HG03045 (cell line): ENCODE data around the gene ABLIM1.
A peak's percentile ranks its signal among the peaks of the same experiment; 100 is the strongest.

Experiments
- ATAC-seq: cut with Tn5 transposase; IDR thresholded peaks from one replicate; pipeline ENCODE4 v1.9.1; 2021; ENCODE audit warnings: mild to moderate bottlenecking, moderate library complexity; ENCODE audit not compliant: unreplicated experiment

Gene ABLIM1

DNA sequence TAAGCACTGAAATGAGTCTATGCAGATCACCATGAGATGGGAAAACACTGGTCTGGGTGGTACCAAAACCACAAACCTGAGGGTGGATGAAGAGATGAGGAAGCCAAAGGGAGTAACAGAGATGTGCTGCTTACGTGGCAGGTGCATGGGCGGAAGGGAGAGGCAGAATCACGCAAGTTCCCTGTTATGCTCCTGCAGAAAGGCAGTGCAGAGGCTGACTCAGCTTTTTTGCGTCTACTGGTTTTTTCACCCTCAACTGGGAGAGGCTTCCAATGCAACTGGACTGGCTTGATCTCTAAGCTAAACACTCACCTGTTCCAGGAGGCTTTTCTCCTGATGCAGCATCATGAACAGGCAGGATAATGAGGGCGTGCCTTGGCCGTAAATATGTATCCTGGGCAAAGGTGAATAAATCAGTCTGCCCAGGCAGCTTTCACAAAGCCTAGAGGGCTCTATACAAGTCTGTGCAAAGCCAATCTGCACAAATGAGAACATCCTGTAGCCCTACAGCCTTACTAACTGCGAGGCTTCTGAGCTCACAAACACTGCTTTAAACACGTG is 158.4 kb downstream of the ABLIM1 start:
- ATAC-seq: peak; percentile 43

- ATAC-seq: no peak
These were observed 159.0 kb downstream of the ABLIM1 start for GRCh38 chr10:114499116-114499515.

- peak; percentile 57 for ATAC-seq
These were observed 159.5 kb downstream of the ABLIM1 start for GRCh38 chr10:114498413-114499111.

DNA sequence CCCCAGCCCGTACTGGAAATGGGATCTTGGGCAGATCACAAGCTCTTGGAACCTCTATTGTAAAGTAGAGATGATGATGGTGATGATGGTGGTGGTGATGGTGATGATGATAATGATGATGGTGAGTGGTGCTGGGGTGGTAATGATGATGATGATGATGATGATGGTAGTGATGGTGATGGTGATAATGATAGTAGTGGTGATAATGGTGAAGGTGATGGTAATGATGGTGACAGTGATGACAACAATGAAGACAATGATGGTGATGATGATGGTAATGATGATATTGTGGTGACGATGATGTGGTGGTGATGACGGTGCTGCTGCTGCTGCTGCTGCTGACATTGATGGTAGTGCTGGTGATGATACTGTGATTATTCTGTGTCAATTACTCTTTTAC is 162.8 kb downstream of the ABLIM1 start:
- ATAC-seq: no peak

GRCh38 chr10:114492351-114493037 is 165.6 kb downstream of the ABLIM1 start:
- no peak for ATAC-seq

DNA sequence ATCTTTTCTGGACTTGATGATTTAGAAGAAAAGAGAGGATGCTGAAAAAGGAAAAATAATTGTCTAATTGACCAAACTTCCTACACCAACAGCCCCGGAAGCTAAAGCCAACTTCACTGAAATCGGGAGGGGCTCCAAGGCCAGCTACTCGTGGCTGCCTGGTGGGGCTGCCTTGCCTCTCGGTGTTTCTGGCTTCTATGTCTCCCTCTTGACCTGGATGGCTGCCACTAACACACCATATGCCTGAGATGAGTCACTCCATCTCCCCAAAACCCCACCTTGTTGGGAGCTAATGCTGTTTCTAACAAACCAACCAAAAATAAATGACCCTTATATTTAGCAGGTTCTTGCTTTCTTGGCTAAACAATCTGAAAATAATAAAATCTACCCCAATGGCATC is 166.1 kb downstream of the ABLIM1 start:
- ATAC-seq: no peak

- no peak for ATAC-seq
These were observed 166.7 kb downstream of the ABLIM1 start for GRCh38 chr10:114491419-114491818.

DNA sequence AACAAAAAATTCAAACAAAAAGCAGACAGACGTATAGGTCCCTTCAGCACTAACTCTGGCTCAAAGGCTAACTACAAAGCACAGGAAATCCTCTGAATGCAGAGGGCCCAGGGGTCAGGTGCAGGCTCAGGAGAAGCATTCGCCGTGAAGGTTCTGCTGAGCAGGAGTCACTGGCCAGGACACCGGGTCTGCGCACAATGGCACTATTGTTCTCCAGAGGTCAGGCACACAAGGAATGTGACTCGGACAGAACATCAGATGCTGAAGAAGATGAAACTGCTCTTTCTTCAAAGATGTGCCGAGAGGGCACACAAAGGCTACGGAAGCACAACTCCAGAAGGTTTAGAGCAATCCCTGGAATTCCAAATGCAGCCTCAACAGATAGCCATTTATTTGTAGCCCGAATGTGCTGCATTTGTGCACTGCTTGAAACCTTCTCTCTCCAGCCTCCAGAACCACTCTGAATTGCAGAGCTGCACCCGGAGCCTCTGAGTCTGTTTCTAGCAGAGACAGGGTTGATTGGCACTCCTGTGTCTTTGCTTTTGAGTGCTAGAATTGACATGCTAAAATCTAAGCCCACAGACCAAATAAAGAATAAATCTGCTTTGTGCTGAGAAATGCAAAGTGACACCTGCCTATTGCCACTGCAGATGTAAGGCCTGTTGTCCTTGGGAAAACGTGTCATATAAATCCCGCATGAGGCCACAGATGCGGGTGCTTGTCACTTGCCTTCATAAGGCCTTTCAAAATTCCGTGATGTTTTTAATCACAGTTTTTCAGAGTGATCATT is 168.4 kb downstream of the ABLIM1 start:
- ATAC-seq: no peak

- no peak for ATAC-seq
These were observed 170.1 kb downstream of the ABLIM1 start for GRCh38 chr10:114487815-114488536.

DNA sequence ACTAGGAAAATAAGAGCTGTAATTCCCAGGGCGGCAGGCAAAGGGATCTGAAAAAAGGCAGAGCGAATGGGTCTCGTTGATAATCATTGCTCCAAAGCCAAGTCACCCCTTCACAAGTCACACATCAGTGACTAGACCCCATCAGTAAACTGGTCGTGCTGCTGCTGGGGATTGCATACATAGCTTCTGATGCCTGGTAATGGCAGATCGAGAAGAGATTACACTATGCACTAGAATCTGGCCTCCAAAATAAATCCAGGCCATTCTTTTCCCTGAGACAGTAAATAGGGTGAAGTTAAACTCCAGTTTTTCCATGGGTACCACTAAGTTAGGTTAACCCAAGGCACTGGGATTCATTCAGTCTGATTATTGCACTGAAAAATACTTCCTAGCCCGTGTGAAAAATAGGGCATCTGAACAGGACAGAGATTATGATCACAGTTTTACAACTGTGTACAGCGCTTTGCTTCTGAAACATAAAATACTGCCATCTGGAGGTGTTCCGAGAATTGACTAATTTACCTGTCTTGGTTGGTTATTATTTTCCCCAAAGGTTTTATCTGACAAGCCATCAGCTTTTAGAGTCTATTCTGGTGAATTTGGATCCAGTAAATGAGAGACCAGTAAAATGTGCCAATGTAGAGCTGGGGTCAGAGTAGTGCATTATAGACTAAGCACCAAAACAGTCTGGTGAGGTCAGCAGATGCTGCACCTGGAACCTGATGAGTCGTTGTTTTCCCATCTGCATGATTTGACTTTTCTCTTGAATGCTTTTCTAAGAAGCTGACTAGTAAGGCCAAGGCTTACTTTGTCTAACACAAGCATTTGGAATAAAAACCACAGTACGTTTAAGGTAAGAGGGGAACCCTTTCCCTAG is 170.9 kb downstream of the ABLIM1 start:
- no peak for ATAC-seq

DNA sequence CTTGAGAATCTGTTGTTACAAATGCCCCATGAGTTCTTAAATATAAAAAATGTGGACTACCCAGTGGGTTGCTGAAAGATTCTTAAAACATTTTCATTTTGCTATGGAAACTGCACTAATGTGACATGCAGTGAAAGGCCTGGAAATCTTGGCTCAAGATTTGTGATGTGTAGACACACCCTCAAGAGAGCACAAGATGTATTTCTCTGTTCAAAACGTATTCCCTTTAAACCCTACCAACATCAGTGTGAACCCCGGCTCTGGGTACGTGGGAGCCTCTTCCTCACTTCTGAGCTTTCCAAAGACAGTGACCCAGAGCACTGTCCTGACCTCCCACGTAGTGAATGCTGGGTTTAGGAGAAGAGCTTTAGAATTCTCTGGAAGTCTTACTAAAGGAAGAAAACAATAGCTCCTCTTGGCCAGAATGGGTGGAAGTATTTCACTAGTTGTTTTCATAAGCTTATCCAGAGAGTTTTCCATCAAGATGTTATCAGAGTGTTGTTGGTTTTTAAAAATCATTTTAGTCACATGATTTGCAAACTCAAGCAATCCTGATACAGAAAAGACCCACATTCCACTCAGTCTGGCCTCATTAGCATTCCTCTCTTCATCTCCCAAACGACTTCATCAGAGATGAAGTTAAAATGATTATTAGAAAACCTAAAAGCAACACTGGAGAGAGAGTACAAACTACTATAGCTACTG is 172.2 kb downstream of the ABLIM1 start:
- ATAC-seq: no peak

DNA sequence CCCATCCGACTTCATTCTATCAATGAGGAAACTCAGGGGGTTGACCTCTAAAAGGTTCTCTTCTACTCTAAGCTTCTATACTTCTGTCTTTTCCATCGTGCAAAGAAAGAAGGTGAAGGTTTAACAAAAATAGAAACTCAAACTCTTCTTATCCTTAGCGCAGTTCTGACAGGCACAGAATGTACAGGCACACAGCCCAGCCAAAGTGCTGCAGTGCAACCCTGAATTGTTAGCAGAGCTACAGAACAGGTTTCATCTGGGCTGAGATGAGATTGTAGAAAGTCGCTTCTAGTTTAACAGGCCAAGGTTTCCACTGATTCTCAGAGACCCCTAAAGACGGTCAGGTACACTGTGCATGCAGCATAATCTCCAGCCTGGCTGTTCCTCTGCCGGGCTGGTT is 174.5 kb downstream of the ABLIM1 start:
- no peak for ATAC-seq

DNA sequence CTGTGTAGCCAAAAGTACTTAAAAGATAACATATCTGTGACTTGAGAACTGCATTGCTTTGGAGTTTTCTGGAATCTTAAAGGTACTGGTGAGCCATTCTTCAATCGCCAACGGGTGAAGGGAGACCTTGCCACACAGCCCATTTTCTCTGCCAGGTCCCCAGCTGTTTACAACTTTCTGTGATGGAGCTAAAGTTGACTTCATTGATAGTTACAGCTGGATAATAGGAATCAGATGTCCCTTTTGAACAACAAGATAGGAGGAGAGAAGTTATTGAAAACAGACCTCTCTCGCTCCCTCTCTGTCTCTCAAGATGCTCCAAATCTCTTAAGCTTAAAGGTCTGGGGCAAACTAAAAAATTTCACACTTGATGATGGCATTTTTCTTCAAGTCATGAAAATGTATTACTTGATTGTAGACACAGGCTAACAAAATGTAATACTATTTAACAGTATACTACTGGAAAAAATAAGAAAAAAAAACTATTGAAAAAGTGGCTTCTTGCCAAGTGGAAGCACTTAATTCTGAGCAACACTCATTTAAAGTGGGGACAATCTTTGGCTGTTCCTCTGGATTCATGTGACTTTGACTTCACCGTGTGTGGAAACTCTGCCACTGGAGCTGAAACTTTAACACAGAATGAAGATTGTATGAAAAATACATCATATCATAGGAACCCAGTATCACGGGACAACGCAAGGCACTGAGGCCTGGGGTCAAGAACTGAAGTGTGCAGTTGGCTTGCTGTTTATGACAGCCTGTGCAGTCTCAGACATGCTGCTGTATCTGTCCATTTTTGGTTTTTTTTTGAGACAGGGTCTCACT is 175.4 kb downstream of the ABLIM1 start:
- ATAC-seq: no peak

- ATAC-seq: no peak
These were observed 177.0 kb downstream of the ABLIM1 start for GRCh38 chr10:114481055-114481454.

- no peak for ATAC-seq
These were observed 178.2 kb downstream of the ABLIM1 start for GRCh38 chr10:114479836-114480235.

DNA sequence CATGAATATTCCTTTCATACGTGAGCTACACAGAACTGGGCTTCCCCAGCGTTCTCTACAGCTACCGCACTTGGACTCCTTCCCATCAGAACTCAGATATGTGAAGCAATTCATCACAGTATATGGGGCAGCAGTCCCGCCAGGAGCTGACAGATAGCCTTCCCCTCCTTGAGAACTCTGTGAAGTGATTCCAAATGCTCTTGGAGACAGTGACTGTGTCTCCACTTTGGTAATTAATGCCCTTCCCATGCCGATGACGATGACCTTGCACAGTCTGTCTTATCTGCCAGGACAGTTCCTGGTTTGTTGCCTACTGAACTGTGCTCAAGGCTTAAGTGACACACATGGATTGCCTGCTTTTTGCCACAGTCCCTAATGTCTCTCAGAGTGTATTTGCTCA is 178.8 kb downstream of the ABLIM1 start:
- no peak for ATAC-seq

DNA sequence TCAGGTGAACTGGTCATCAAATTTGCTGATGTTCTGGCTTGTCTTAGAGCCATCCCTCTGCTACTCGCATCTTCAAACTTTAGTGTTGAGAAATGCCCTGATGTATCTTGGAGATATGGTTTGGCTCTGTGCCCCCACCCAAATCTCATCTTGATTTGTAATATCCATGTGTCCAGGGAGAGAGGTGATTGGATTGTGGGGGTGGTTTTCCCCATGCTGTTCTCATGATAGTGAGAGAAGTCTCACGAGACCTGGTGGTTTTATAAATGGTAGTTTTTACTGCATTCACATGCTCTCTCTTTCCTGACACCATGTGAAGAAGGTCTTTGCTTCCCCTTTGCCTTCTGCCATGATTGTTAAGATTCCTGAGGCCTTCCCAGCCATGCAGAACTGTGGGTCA is 179.8 kb downstream of the ABLIM1 start:
- no peak for ATAC-seq

GRCh38 chr10:114477285-114477684 is 180.8 kb downstream of the ABLIM1 start:
- no peak for ATAC-seq
